HepG2 (cell line): ENCODE results near the gene SYCE3. TPM values are rescaled to one million over a fixed set of nuclear protein-coding genes. Genes with fewer than 3 reads are reported as not detected.

Experiments
- ATAC-seq: fragments of 200-7000 bp; cut with Tn5 transposase; 3 replicates; pipeline ENCODE4 v1.9.1; 2020; ENCODE audit warnings: mild to moderate bottlenecking, moderate library complexity
- BruUV-seq: library from RNA; stranded (reverse); fragments of 400-500 nt; replicated peaks from 2 replicates; lab custom pipeline; 2021; lab: Mats Ljungman, UMichigan
- CTCF ChIA-PET: fragments of 300-600 bp; formaldehyde crosslinking; extraction: SDS; loops from one replicate; lab custom pipeline; 2021; ENCODE audit warnings: low total read pairs, inconsistent platforms, low intra/inter-chr PET ratio; lab: Yijun Ruan, JAX
- POLR2A ChIA-PET: fragments of 350-600 bp; sonication (Branson Sonifier 250); formaldehyde crosslinking; loops from one replicate; lab custom pipeline; 2020; ENCODE audit warnings: antibody characterized with exemption, inconsistent platforms; lab: Yijun Ruan, JAX
- DNase-seq: peaks from one replicate; pipeline ENCODE4 v3.0.0-alpha.2; 2015; ENCODE audit warnings: low spot score
- FAIRE-seq: peaks from 3 replicates; lab custom pipeline; 2011; peaks lifted over from hg19 to GRCh38; lab: Jason Lieb, UNC
- H2AFZ ChIP-seq: one replicate; pipeline ENCODE4 v1.6.1; 2011; ENCODE audit warnings: low read length, inconsistent platforms
- H3K27ac ChIP-seq: fragments of 300-600 bp; 3 replicates; pipeline ENCODE4 v1.8.0; 2011; ENCODE audit warnings: mixed run types, mild to moderate bottlenecking, mixed read lengths, low read length, inconsistent platforms; ENCODE audit not compliant: insufficient read depth; ENCODE audit errors: extremely low read length
- H3K27me3 ChIP-seq, 2 experiments: fragments of 200-600 bp in 1 of 2; 2 replicates in 1 of 2; 3 replicates in 1 of 2; pipeline versions ENCODE4 v1.6.0 to v1.8.0; 2011; ENCODE audit warnings: low read length in 2 of 2, mild to moderate bottlenecking in 2 of 2, moderate library complexity in 2 of 2, inconsistent platforms in 1 of 2; ENCODE audit not compliant: insufficient read depth in 2 of 2, control insufficient read depth in 1 of 2
- H3K36me3 ChIP-seq, 2 experiments: fragments of 200-600 bp in 1 of 2; replicated peaks in 1 of 2; 2 replicates in 1 of 2; 3 replicates in 1 of 2; pipeline versions ENCODE4 v1.5.1 to v1.8.0; 2011; ENCODE audit warnings: low read length in 2 of 2, inconsistent platforms in 1 of 2; ENCODE audit not compliant: insufficient read depth in 2 of 2, control insufficient read depth in 1 of 2
- H3K4me1 ChIP-seq: 2 replicates; pipeline ENCODE4 v1.5.1; 2012; ENCODE audit warnings: low read length, inconsistent platforms; ENCODE audit not compliant: insufficient read depth
- H3K4me2 ChIP-seq: 2 replicates; pipeline ENCODE4 v1.6.0; 2011; ENCODE audit warnings: low read depth, low read length, inconsistent platforms
- H3K4me3 ChIP-seq, 3 experiments: fragments of 200-600 bp in 1 of 3; sonication (generic), shearing (Covaris generic) in 1 of 3; replicated peaks in 1 of 3; 2 replicates each; pipeline ENCODE4 v1.5.1; 2011 to 2016; ENCODE audit warnings: low read length in 3 of 3, inconsistent platforms in 2 of 3, low read depth in 2 of 3, mild to moderate bottlenecking in 2 of 3, control low read depth in 1 of 3, mixed read lengths in 1 of 3; ENCODE audit not compliant: insufficient read depth in 1 of 3
- H3K79me2 ChIP-seq: one replicate; pipeline ENCODE4 v1.6.1; 2011; ENCODE audit warnings: low read length, inconsistent platforms; ENCODE audit not compliant: insufficient read depth
- H3K9ac ChIP-seq: 2 replicates; pipeline ENCODE4 v1.6.0; 2011; ENCODE audit warnings: mild to moderate bottlenecking, low read depth, low read length, inconsistent platforms; ENCODE audit not compliant: insufficient read depth
- H3K9me3 ChIP-seq: 2 replicates; pipeline ENCODE4 v1.5.1; 2012; ENCODE audit warnings: mild to moderate bottlenecking, low read length
- H4K20me1 ChIP-seq: 2 replicates; pipeline ENCODE4 v1.6.0; 2011; ENCODE audit warnings: inconsistent platforms, mild to moderate bottlenecking, low read length, moderate library complexity; ENCODE audit not compliant: insufficient read depth
- AFF4 ChIP-seq: sonication (generic); formaldehyde crosslinking; IDR thresholded peaks from 2 replicates; pipeline ENCODE4 v1.4.0; 2020; ENCODE audit warnings: missing genetic modification reagents
- ATF7 ChIP-seq, 2 experiments: fragments of 450-650 bp in 1 of 2; sonication (generic) in 1 of 2; formaldehyde crosslinking in 1 of 2; IDR thresholded peaks; 2 replicates each; pipeline versions ENCODE4 v1.4.0 to v1.6.1; 2016 to 2020; ENCODE audit warnings: antibody characterized with exemption in 1 of 2, mild to moderate bottlenecking in 1 of 2, missing genetic modification reagents in 1 of 2
- CREB1 ChIP-seq, 2 experiments: fragments of 450-650 bp in 1 of 2; IDR thresholded peaks; 2 replicates each; pipeline ENCODE4 v1.6.1; 2016 to 2017; ENCODE audit warnings: control low read depth in 1 of 2, mild to moderate bottlenecking in 1 of 2, missing compliant biosample characterization in 1 of 2, missing genetic modification characterization in 1 of 2
- GZF1 ChIP-seq: sonication (generic); formaldehyde crosslinking; IDR thresholded peaks from 2 replicates; pipeline ENCODE4 v1.5.1; 2020; ENCODE audit warnings: mild to moderate bottlenecking, missing genetic modification reagents
- NR2F6 ChIP-seq, 2 experiments: IDR thresholded peaks; 2 replicates each; pipeline ENCODE4 v1.6.1; 2016; ENCODE audit warnings: antibody characterized with exemption in 1 of 2, mild to moderate bottlenecking in 1 of 2
- ZMYM2 ChIP-seq: sonication (generic); formaldehyde crosslinking; IDR thresholded peaks from 2 replicates; pipeline ENCODE4 v1.8.0; 2022; ENCODE audit warnings: mild to moderate bottlenecking, missing genetic modification reagents
- ZNF576 ChIP-seq: sonication (generic); formaldehyde crosslinking; IDR thresholded peaks from 2 replicates; pipeline ENCODE4 v1.4.0; 2020; ENCODE audit warnings: mild to moderate bottlenecking, missing genetic modification reagents
- WGBS: methylation state at CpG from one replicate; pipeline ENCODE4 v1.1.6; 2017; ENCODE audit warnings: low lambda C conversion rate; 5-methylcytosine and 5-hydroxymethylcytosine counted together
- in situ Hi-C: cut with HindIII; loops from 2 replicates; pipeline ENCODE4 v1.10.0; 2017; ENCODE audit warnings: low pct_unique_long_range_greater_than_20kb; ENCODE audit not compliant: extremely low pct_ligation_motif_present
- intact Hi-C: fragments of 100-400 bp; cut with micrococcal nuclease; formaldehyde crosslinking; loops from one replicate; pipeline ENCODE4 v1.10.0; 2022; ENCODE audit not compliant: unreplicated experiment
- polyA plus RNA-seq, 8 experiments: library from polyadenylated mRNA; depleted of rRNA in 3 of 8; stranded (reverse) in 7 of 8; unstranded in 1 of 8; fragments of >200 nt; fragmentation: Illumina TruSeq in 4 of 8; extraction: Trizol in 4 of 8; gene quantifications; 2 replicates each; pipeline versions ENCODE4 v1.2.1 to v1.2.3, GENCODE V29; 2011 to 2016; ENCODE audit warnings: low read depth in 4 of 8, missing spikeins in 1 of 8, mixed read lengths in 1 of 8; ENCODE audit not compliant: insufficient read depth in 1 of 8
- total RNA-seq, 5 experiments: library from RNA; depleted of rRNA; stranded (reverse); fragments of >200 nt; fragmentation: Illumina TruSeq; extraction: Trizol; gene quantifications; 2 replicates each; pipeline ENCODE4 v1.2.3, GENCODE V29; 2016; ENCODE audit warnings: low read depth in 1 of 5
- TF ChIP-seq, protein P1 (sequence below): sonication (generic); formaldehyde crosslinking; IDR thresholded peaks from 2 replicates; pipeline ENCODE4 v1.5.0; 2020; ENCODE audit warnings: mild to moderate bottlenecking, low read depth, missing genetic modification reagents, borderline replicate concordance

SYCE3 gene
- total and polyA plus RNA-seq, 2 of the 13 experiments (the other 11 are each of a cell fraction or from before 2014, with no cell fraction given), result not detected

DNA sequence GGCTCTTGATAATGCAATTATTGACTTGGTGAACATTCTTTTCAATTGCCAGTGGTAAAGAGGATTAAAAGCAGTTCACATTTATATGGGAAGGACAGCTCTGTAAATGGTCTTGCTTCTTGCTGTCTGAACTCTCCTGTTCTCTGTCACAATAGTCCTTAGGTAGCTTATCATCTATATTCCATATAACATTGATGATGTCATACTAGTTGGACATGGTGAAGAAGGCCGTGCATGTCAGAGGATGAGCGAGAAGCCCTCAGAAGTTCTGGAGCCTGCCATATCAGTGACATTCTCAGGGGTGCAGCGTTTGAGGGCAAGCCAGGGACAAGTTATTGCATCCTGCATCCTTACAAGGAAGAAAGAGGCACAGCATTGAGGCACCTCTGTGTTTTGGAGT is 22.5 kb upstream of the SYCE3 start:
- Histone ChIP-seq H4K20me1 (no peaks in the 10 kb centered on the region), H3K9me3 (no peaks in the 10 kb centered on the region), H3K36me3 (peaks cover 0 to 3% of the 10 kb centered on the region in 2 experiments; a peak in 2 of 5 replicates), H3K79me2 (no peaks in the 10 kb centered on the region), H3K4me1 (peaks cover 32% of the 10 kb centered on the region), H3K4me3 (no peak overlapping the region), H3K9ac (no peak overlapping the region), H3K27ac (no peak overlapping the region), H3K27me3 (no peaks in the 10 kb centered on the region), H2AFZ (no peak overlapping the region), H3K4me2 (no peak overlapping the region)
- FAIRE-seq (no peak), ATAC-seq (no peak), DNase-seq (no peak)
- WGBS, result 94% methylated on average over 3 of the region's 3 CpGs
- no TSS peak for BruUV-seq
- in situ Hi-C loops (no loop called here), intact Hi-C loops (no loop called here)
- CTCF ChIA-PET, result interaction anchor here (0.6 kb wide), 1 partner anchor 9 kb away, joined by 3 read pairs; no protein-coding TSS in a partner anchor
- POLR2A ChIA-PET, result interaction anchor here (1.2 to 1.6 kb wide), 2 partner anchors 16 kb away, joined by 3 to 5 read pairs; no protein-coding TSS in a partner anchor
- TF ChIP-seq CREB1 (IDR thresholded peaks at IDR 0.05) (peak; percentile 51; the same call in 1 of the 2 replicates), CREB1 (CRISPR knock-in tag; IDR thresholded peaks at IDR 0.05) (no peak), ATF7 (IDR thresholded peaks at IDR 0.05) (peak; percentile 90), ATF7 (CRISPR knock-in tag; IDR thresholded peaks at IDR 0.05) (no peak), ZMYM2 (CRISPR knock-in tag) (no peak)
- TF ChIP-seq, all 625 proteins: peak for 2

GRCh38 chr22:50584106-50585096 is 21.7 kb upstream of the SYCE3 start:
- TF ChIP-seq GZF1 (no peak), NR2F6 (IDR thresholded peaks at IDR 0.05) (peak; percentile 17; the same call in 1 of the 2 replicates), NR2F6 (CRISPR knock-in tag; IDR thresholded peaks at IDR 0.05) (no peak), ZNF576 (CRISPR knock-in tag) (no peak), AFF4 (CRISPR knock-in tag) (no peak), ATF7 (IDR thresholded peaks at IDR 0.05) (no peak), ATF7 (CRISPR knock-in tag; IDR thresholded peaks at IDR 0.05) (no peak)
- TF ChIP-seq, protein P1, sequence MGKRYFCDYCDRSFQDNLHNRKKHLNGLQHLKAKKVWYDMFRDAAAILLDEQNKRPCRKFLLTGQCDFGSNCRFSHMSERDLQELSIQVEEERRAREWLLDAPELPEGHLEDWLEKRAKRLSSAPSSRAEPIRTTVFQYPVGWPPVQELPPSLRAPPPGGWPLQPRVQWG (CRISPR knock-in tag), result no peak
- TF ChIP-seq, all 625 proteins: peak for 1
- Histone ChIP-seq H3K79me2 (no peaks in the 10 kb centered on the region), H3K36me3 (peaks cover 0 to 3% of the 10 kb centered on the region in 2 experiments; a peak in 2 of 5 replicates), H2AFZ (no peak overlapping the region), H3K9ac (peak overlapping the region; percentile 94), H3K4me1 (peaks cover 32% of the 10 kb centered on the region), H4K20me1 (no peaks in the 10 kb centered on the region), H3K9me3 (no peaks in the 10 kb centered on the region), H3K27me3 (no peaks in the 10 kb centered on the region), H3K4me2 (peak overlapping the region; percentile 95; the same call in 1 of the 2 replicates), H3K27ac (no peak overlapping the region), H3K4me3 (peak overlapping the region in 1 of 3 experiments; percentile 91; a peak in 2 of 6 replicates)
- ChIA-PET CTCF (interaction anchor here (0.6 kb wide), 1 partner anchor 10 kb away, joined by 3 read pairs; no protein-coding TSS in a partner anchor), POLR2A (interaction anchor here (1.2 to 2.3 kb wide), 5 partner anchors 16 to 115 kb away, joined by 3 to 20 read pairs (median 5); partner anchors contain the start of gene SCO2)
- no peak for ATAC-seq
- 86% methylated on average over 22 of the region's 23 CpGs for WGBS
- in situ Hi-C loops (loop anchor here (5.0 kb wide), 1 partner anchor 113 kb away; no protein-coding TSS in a partner anchor), intact Hi-C loops (no loop called here)
- no TSS peak for BruUV-seq
- DNase-seq, result peak; percentile 18
- no peak for FAIRE-seq
